ENCODE results near the gene C14orf119.

DNA sequence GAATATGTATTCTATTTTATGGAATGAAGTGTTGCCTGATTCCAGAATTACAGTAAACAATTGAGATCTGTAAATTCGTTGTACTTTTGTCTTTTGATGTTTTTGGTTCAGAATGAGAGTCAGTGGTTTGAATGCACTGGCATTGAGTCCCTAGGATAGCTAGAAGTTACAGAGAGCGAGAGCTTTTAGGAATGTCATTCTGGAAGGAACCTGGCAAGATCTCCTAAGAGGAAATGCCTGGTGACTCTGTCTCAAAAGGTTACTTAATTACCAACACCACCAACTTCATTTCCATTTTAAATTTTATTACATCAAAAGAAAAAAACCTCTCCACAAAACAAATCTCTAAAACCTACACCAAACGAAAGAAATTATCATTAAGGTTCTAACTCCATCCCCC, 29.7 kb downstream of the C14orf119 start:
- TF ChIP-seq ZNF274 (IDR thresholded peaks at IDR 0.05; ENCODE audit: low read depth, low read length) (no peak), YY1 (IDR thresholded peaks at IDR 0.05; ENCODE audit: insufficient read depth, insufficient read length) (no peak), SUZ12 (IDR thresholded peaks at IDR 0.05; ENCODE audit: extremely low read depth, insufficient read depth, insufficient read length) (no peak)

Data from NT2/D1 (cell line).